Peyer's patch (tissue), 4 donors: ENCODE data around the gene GPATCH4. TPM values are rescaled to one million over a fixed set of nuclear protein-coding genes. Genes with fewer than 3 reads are reported as not detected.

Experiments
- DNase-seq, 3 donors: peaks; one replicate each; pipeline ENCODE4 v3.0.0-alpha.2; 2017 to 2019
- H3K27ac ChIP-seq, 4 donors: fragments of 200-600 bp; sonication (generic); one replicate each; pipeline ENCODE4 v1.5.1; 2016 to 2019
- H3K27me3 ChIP-seq, 2 donors: fragments of 200-600 bp; sonication (generic); one replicate each; pipeline ENCODE4 v1.5.1; 2019
- H3K36me3 ChIP-seq, 3 donors: fragments of 200-600 bp; sonication (generic); one replicate each; pipeline ENCODE4 v1.5.1; 2016 to 2019
- H3K4me1 ChIP-seq, 4 donors: fragments of 200-600 bp; sonication (generic); one replicate each; pipeline ENCODE4 v1.5.1; 2016 to 2019
- H3K4me3 ChIP-seq, 4 donors: fragments of 200-600 bp; sonication (generic); 1 replicate in 3 of 4; 2 replicates in 1 of 4; pipeline ENCODE4 v1.5.1; 2016 to 2019; ENCODE audit warnings: mild to moderate bottlenecking in 1 of 4
- H3K9me3 ChIP-seq, 4 donors: fragments of 200-600 bp; sonication (generic); one replicate each; pipeline ENCODE4 v1.5.1; 2016 to 2019; ENCODE audit warnings: mild to moderate bottlenecking in 1 of 4
- POLR2A ChIP-seq, 2 donors: fragments of 450-650 bp; IDR thresholded peaks; one replicate each; pipeline ENCODE4 v1.5.1; 2017; ENCODE audit warnings: antibody characterized with exemption in 2 of 2, mild to moderate bottlenecking in 2 of 2, moderate library complexity in 2 of 2
- total RNA-seq, 4 donors: library from RNA; depleted of rRNA; stranded (reverse); fragments of >200 nt; gene quantifications; one replicate each; pipeline ENCODE4 v1.1.0, GENCODE V29; 2016
- TF ChIP-seq, protein P1 (sequence below), 6 experiments: fragments of 450-650 bp in 4 of 6; fragments of 200-600 bp in 2 of 6; sonication (generic) in 1 of 6; IDR thresholded peaks; one replicate each; pipeline ENCODE4 v1.5.1; 2017 to 2019; ENCODE audit warnings: antibody characterized with exemption in 6 of 6, mild to moderate bottlenecking in 3 of 6, moderate library complexity in 1 of 6

GPATCH4 gene
- 10 to 100 TPM in 2 of 4 donors, 1 to 10 TPM in 2; 6.3 to 38.0 (median 11.3) TPM for total RNA-seq

DNA sequence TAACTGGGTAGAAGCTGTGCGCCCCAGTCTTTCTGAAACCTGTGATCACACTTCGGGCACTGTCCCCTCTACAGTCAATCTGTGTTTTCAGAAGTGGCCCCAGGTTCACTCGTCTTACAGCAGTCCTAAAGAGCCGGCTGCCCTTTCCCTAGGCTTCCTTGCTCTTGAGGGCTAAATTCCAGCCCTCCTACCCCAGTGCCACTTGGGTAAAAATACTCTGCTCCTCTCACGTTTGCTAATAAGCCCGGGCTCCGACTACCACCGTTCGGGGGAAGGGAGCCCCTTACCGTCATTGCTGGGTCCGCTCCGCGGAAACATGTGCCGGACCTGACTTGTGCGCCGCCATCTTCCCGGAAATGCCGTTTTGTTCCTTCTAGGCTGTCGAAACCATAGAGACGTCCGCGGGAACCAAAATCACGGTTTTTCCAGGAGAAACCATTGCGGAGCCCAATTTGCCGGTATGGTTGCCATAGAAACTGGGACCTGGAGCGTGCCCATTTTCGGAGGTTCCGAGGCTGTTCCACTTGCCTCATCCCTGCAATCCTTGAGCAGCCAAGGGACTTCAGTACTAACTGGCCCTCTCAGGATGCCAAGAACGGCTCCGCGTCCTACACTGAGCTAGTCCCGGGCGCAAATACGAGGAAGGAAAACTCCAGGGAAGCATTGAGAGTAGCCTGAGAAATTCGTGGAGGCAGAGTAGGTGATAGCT is at the start of gene GPATCH4:
Gene GPATCH4, minus strand, starts transcription at position 358 of the 709 bp plus-strand sequence.
- Histone ChIP-seq H3K4me1 (peaks cover 0 to 19% (median 2%) of the 10 kb centered on the region in 4 donors), H3K4me3 (peak within 1 kb of the TSS; percentile 49 to 92 (median 72)), H3K9me3 (no peaks in the 10 kb centered on the region), H3K36me3 (peaks cover 0 to 21% (median 0%) of the 10 kb centered on the region in 3 donors), H3K27ac (peak within 1 kb of the TSS; percentile 55 to 86 (median 74)), H3K27me3 (no peaks in the 10 kb centered on the region)
- TF ChIP-seq, protein P1, sequence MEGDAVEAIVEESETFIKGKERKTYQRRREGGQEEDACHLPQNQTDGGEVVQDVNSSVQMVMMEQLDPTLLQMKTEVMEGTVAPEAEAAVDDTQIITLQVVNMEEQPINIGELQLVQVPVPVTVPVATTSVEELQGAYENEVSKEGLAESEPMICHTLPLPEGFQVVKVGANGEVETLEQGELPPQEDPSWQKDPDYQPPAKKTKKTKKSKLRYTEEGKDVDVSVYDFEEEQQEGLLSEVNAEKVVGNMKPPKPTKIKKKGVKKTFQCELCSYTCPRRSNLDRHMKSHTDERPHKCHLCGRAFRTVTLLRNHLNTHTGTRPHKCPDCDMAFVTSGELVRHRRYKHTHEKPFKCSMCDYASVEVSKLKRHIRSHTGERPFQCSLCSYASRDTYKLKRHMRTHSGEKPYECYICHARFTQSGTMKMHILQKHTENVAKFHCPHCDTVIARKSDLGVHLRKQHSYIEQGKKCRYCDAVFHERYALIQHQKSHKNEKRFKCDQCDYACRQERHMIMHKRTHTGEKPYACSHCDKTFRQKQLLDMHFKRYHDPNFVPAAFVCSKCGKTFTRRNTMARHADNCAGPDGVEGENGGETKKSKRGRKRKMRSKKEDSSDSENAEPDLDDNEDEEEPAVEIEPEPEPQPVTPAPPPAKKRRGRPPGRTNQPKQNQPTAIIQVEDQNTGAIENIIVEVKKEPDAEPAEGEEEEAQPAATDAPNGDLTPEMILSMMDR (IDR thresholded peaks at IDR 0.05) = no peak
- peak in 1 of 2 donors; percentile 22 for TF ChIP-seq POLR2A (IDR thresholded peaks at IDR 0.05)
- peak; percentile 77 to 89 (median 79) for DNase-seq

DNA sequence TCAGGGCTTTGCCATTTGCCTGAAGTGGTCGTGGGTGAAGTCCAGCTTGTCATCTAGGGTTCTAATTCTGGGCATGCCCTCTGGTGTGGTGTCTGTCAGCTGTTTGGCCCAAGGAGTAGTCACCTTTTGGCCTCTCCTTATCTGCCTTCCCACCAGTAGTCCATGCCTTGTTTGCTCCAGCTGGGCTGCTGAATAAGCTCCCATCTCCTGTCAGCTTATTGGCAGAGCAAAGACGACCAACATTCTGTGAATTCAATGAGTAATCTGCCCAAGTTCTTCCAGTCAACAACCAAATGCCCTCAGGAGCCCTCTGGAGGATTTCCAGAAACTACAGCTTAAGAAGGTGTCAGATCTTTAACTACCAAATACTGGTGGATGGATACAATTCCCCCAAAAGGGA is 47.7 kb upstream of the GPATCH4 start:
- H3K4me1 ChIP-seq = no peaks in the 10 kb centered on the region
- no peaks in the 10 kb centered on the region for H3K36me3 ChIP-seq
- no peak overlapping the region for H3K27ac ChIP-seq
- H3K9me3 ChIP-seq = no peaks in the 10 kb centered on the region
- no peaks in the 10 kb centered on the region for H3K27me3 ChIP-seq
- no peak for DNase-seq
- TF ChIP-seq, protein P1 (IDR thresholded peaks at IDR 0.05) = no peak
- TF ChIP-seq POLR2A (IDR thresholded peaks at IDR 0.05) = no peak
- H3K4me3 ChIP-seq = no peak overlapping the region

DNA sequence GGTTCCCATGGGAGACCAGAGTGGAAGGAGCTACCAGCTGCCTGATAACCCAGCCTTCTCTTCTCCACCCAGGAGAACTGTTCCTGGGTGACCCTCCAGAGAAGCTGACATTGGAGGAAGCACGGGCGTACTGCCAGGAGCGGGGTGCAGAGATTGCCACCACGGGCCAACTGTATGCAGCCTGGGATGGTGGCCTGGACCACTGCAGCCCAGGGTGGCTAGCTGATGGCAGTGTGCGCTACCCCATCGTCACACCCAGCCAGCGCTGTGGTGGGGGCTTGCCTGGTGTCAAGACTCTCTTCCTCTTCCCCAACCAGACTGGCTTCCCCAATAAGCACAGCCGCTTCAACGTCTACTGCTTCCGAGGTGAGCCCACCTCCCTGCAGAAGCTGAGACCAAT is 47.2 kb upstream of the GPATCH4 start:
- Histone ChIP-seq H3K9me3 (no peaks in the 10 kb centered on the region), H3K4me3 (no peak overlapping the region), H3K27ac (no peak overlapping the region), H3K4me1 (no peaks in the 10 kb centered on the region), H3K27me3 (no peaks in the 10 kb centered on the region), H3K36me3 (no peaks in the 10 kb centered on the region)
- TF ChIP-seq, protein P1 (IDR thresholded peaks at IDR 0.05) = no peak
- no peak for TF ChIP-seq POLR2A (IDR thresholded peaks at IDR 0.05)
- DNase-seq = no peak

DNA sequence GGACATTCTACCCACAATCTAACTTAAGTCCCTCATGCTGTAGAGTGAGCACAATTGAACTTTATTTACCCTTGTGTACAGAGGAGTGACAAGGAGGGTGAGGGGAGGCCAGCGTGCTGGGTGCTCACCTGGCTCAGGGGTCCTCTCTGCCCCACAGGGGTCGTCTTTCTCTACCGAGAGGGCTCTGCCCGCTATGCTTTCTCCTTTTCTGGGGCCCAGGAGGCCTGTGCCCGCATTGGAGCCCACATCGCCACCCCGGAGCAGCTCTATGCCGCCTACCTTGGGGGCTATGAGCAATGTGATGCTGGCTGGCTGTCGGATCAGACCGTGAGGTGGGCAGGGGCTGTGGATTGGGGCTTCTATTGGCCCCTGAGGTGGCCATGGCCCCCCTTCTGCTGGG is 46.1 kb upstream of the GPATCH4 start:
- Histone ChIP-seq H3K4me1 (peaks cover 0 to 1% (median under 1%) of the 10 kb centered on the region in 4 donors), H3K36me3 (no peaks in the 10 kb centered on the region), H3K4me3 (no peak overlapping the region), H3K27ac (no peak overlapping the region), H3K9me3 (no peaks in the 10 kb centered on the region), H3K27me3 (no peaks in the 10 kb centered on the region)
- TF ChIP-seq, protein P1 (IDR thresholded peaks at IDR 0.05) = no peak
- no peak for TF ChIP-seq POLR2A (IDR thresholded peaks at IDR 0.05)
- DNase-seq = no peak

DNA sequence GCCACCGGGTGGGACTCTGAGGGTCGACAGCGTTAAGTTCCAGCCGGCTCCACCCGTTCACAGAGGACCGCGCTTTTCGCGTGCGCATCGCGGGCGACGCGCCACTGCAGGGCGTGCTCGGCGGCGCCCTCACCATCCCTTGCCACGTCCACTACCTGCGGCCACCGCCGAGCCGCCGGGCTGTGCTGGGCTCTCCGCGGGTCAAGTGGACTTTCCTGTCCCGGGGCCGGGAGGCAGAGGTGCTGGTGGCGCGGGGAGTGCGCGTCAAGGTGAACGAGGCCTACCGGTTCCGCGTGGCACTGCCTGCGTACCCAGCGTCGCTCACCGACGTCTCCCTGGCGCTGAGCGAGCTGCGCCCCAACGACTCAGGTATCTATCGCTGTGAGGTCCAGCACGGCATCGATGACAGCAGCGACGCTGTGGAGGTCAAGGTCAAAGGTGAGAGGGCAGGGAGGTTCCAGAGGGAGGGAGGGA is 45.5 kb upstream of the GPATCH4 start:
- Histone ChIP-seq H3K36me3 (no peaks in the 10 kb centered on the region), H3K4me3 (no peak overlapping the region), H3K9me3 (no peaks in the 10 kb centered on the region), H3K27me3 (peaks cover 0 to 5% of the 10 kb centered on the region in 2 donors), H3K27ac (no peak overlapping the region), H3K4me1 (peaks cover 0 to 7% (median 5%) of the 10 kb centered on the region in 4 donors)
- DNase-seq = no peak
- TF ChIP-seq, protein P1 (IDR thresholded peaks at IDR 0.05) = no peak
- no peak for TF ChIP-seq POLR2A (IDR thresholded peaks at IDR 0.05)
